Natural killer cell treated with Interleukin-12 subunit alpha and Interleukin-12 subunit beta and Interleukin-15 and Interleukin-18, amount 100 ng/mL, for 72 hours (primary cell): Measurements from ENCODE around the gene RANBP1. TPM values are rescaled to one million over a fixed set of nuclear protein-coding genes. Genes with fewer than 3 reads are reported as not detected.
A peak's percentile ranks its signal among the peaks of the same experiment; 100 is the strongest.

ENCODE experiments used
- ATAC-seq, 2 donors: fragments of 150-1000 bp; cut with Tn5 transposase in 1 of 2; sonication (Bioruptor Pico), chemical (Tn5 transposase) in 1 of 2; 2 replicates each; pipeline ENCODE4 v1.10.0; 2021
- DNase-seq: peaks from one replicate; pipeline ENCODE4 v3.0.0; 2022; ENCODE audit warnings: low spot score
- H3K27ac Mint-ChIP-seq, 2 donors: 1 replicate in 1 of 2; 2 replicates in 1 of 2; pipeline ENCODE4 v1.8.0; 2022; ENCODE audit warnings: mixed read lengths in 2 of 2, mild to moderate bottlenecking in 1 of 2, moderate library complexity in 1 of 2
- H3K27me3 Mint-ChIP-seq, 2 donors: 1 replicate in 1 of 2; 2 replicates in 1 of 2; pipeline ENCODE4 v1.8.0; 2022; ENCODE audit warnings: mixed read lengths in 2 of 2
- H3K36me3 Mint-ChIP-seq: one replicate; pipeline ENCODE4 v1.8.0; 2022; ENCODE audit warnings: mixed read lengths
- H3K4me1 Mint-ChIP-seq, 2 donors: 1 replicate in 1 of 2; 2 replicates in 1 of 2; pipeline ENCODE4 v1.8.0; 2022; ENCODE audit warnings: low read depth in 2 of 2, mixed read lengths in 2 of 2, mild to moderate bottlenecking in 1 of 2
- H3K4me3 Mint-ChIP-seq: one replicate; pipeline ENCODE4 v1.8.0; 2022; ENCODE audit warnings: mixed read lengths
- H3K9me3 Mint-ChIP-seq: 2 replicates; pipeline ENCODE4 v1.8.0; 2022; ENCODE audit warnings: mixed read lengths
- total RNA-seq, 2 donors: library from RNA; stranded (reverse); gene quantifications; one replicate each; pipeline ENCODE4 v1.2.3, GENCODE V29; 2022

RANBP1 gene
- total RNA-seq, 2 donors from 2014 or later = 236 to 499 TPM

GRCh38 chr22:20116951-20117632, 1.2 kb downstream of the RANBP1 start, which contains the start of gene TRMT2A:
Gene TRMT2A, minus strand, starts transcription at chr22:20117226. Its CDS starts 320 bp downstream, at chr22:20116906.
- H3K9me3 Mint-ChIP-seq = no peaks in the 10 kb centered on the region
- peak within 1 kb of the TSS; percentile 77 to 79 for H3K27ac Mint-ChIP-seq
- peaks cover 6% of the 10 kb centered on the region for H3K36me3 Mint-ChIP-seq
- no peaks in the 10 kb centered on the region for H3K27me3 Mint-ChIP-seq
- peaks cover 21 to 24% of the 10 kb centered on the region in 2 donors for H3K4me1 Mint-ChIP-seq
- ATAC-seq (peak; percentile 89 to 93), DNase-seq (peak; percentile 99)
- H3K4me3 Mint-ChIP-seq = peak within 1 kb of the TSS; percentile 88

GRCh38 chr22:20117633-20118299, 1.9 kb downstream of the RANBP1 start:
- peak; percentile 45 to 65 for ATAC-seq

GRCh38 chr22:20118300-20119020, 2.6 kb downstream of the RANBP1 start:
- Mint-ChIP-seq H3K9me3 (no peaks in the 10 kb centered on the region), H3K27me3 (no peaks in the 10 kb centered on the region), H3K4me1 (peaks cover 33 to 36% of the 10 kb centered on the region in 2 donors), H3K27ac (peak overlapping the region; percentile 77 to 79), H3K4me3 (peak overlapping the region; percentile 88), H3K36me3 (peaks cover 6% of the 10 kb centered on the region)
- DNase-seq (no peak), ATAC-seq (no peak)

More at GRCh38 chr22:20117633-20118299, 1.9 kb downstream of the RANBP1 start:
- H3K36me3 Mint-ChIP-seq = peaks cover 6% of the 10 kb centered on the region
- H3K4me3 Mint-ChIP-seq = peak overlapping the region; percentile 88
- DNase-seq = peak; percentile 88
- H3K27me3 Mint-ChIP-seq = no peaks in the 10 kb centered on the region
- H3K9me3 Mint-ChIP-seq = no peaks in the 10 kb centered on the region
- H3K27ac Mint-ChIP-seq = peak overlapping the region; percentile 77 to 79
- H3K4me1 Mint-ChIP-seq = peaks cover 26 to 30% of the 10 kb centered on the region in 2 donors

- DNase-seq (no peak), ATAC-seq (no peak)
- Mint-ChIP-seq H3K4me1 (peaks cover 29 to 31% of the 10 kb centered on the region in 2 donors), H3K36me3 (peaks cover 6% of the 10 kb centered on the region), H3K27me3 (no peaks in the 10 kb centered on the region), H3K27ac (peak overlapping the region in 1 of 2 donors; percentile 35), H3K4me3 (peak overlapping the region; percentile 27), H3K9me3 (no peaks in the 10 kb centered on the region)
Observed at GRCh38 chr22:20121856-20122415, 6.0 kb downstream of the RANBP1 start.

GRCh38 chr22:20123366-20124082, 7.6 kb downstream of the RANBP1 start:
- Mint-ChIP-seq H3K27ac (peak overlapping the region in 1 of 2 donors; percentile 58), H3K36me3 (peaks cover 5% of the 10 kb centered on the region), H3K9me3 (no peaks in the 10 kb centered on the region), H3K4me3 (no peak overlapping the region), H3K4me1 (peaks cover 23 to 30% of the 10 kb centered on the region in 2 donors), H3K27me3 (no peaks in the 10 kb centered on the region)
- DNase-seq (no peak), ATAC-seq (no peak)

GRCh38 chr22:20124083-20124787, 8.3 kb downstream of the RANBP1 start:
- peaks cover 17 to 25% of the 10 kb centered on the region in 2 donors for H3K4me1 Mint-ChIP-seq
- no peaks in the 10 kb centered on the region for H3K36me3 Mint-ChIP-seq
- ATAC-seq (no peak), DNase-seq (no peak)
- H3K27ac Mint-ChIP-seq = no peak overlapping the region
- H3K27me3 Mint-ChIP-seq = no peaks in the 10 kb centered on the region
- no peak overlapping the region for H3K4me3 Mint-ChIP-seq
- no peaks in the 10 kb centered on the region for H3K9me3 Mint-ChIP-seq

GRCh38 chr22:20125201-20126174, 9.6 kb downstream of the RANBP1 start:
- Mint-ChIP-seq H3K4me3 (no peak overlapping the region), H3K9me3 (no peaks in the 10 kb centered on the region), H3K4me1 (peaks cover 17 to 25% of the 10 kb centered on the region in 2 donors), H3K27ac (no peak overlapping the region), H3K27me3 (no peaks in the 10 kb centered on the region), H3K36me3 (no peaks in the 10 kb centered on the region)
- DNase-seq (no peak), ATAC-seq (no peak)

GRCh38 chr22:20126284-20127029, 10.6 kb downstream of the RANBP1 start:
- peaks cover 17 to 23% of the 10 kb centered on the region in 2 donors for H3K4me1 Mint-ChIP-seq
- DNase-seq (no peak), ATAC-seq (no peak)
- H3K4me3 Mint-ChIP-seq = no peak overlapping the region
- no peak overlapping the region for H3K27ac Mint-ChIP-seq
- H3K36me3 Mint-ChIP-seq = no peaks in the 10 kb centered on the region
- no peaks in the 10 kb centered on the region for H3K27me3 Mint-ChIP-seq
- no peaks in the 10 kb centered on the region for H3K9me3 Mint-ChIP-seq

GRCh38 chr22:20127318-20127868, 11.5 kb downstream of the RANBP1 start:
- Mint-ChIP-seq H3K27me3 (no peaks in the 10 kb centered on the region), H3K27ac (no peak overlapping the region), H3K4me1 (peaks cover 12 to 17% of the 10 kb centered on the region in 2 donors), H3K9me3 (no peaks in the 10 kb centered on the region), H3K4me3 (no peak overlapping the region), H3K36me3 (no peaks in the 10 kb centered on the region)
- DNase-seq (no peak), ATAC-seq (no peak)

GRCh38 chr22:20127869-20128618, 12.1 kb downstream of the RANBP1 start:
- Mint-ChIP-seq H3K36me3 (no peaks in the 10 kb centered on the region), H3K27me3 (no peaks in the 10 kb centered on the region), H3K27ac (no peak overlapping the region), H3K4me3 (no peak overlapping the region), H3K9me3 (no peaks in the 10 kb centered on the region), H3K4me1 (peaks cover 5 to 13% of the 10 kb centered on the region in 2 donors)
- ATAC-seq = no peak
- no peak for DNase-seq

- Mint-ChIP-seq H3K27ac (no peak overlapping the region), H3K36me3 (no peaks in the 10 kb centered on the region), H3K4me1 (peaks cover under 1 to 11% of the 10 kb centered on the region in 2 donors), H3K9me3 (no peaks in the 10 kb centered on the region), H3K4me3 (no peak overlapping the region), H3K27me3 (no peaks in the 10 kb centered on the region)
- ATAC-seq (no peak), DNase-seq (no peak)
Observed at GRCh38 chr22:20128619-20128901, 12.7 kb downstream of the RANBP1 start.
